ENCODE results near the gene ATF6B.
"Not testable (repeated sequence)": the region's sequence is repeated elsewhere in the genome, so short reads cannot be mapped to it uniquely, and the experiment has no call there.

Gene ATF6B

DNA sequence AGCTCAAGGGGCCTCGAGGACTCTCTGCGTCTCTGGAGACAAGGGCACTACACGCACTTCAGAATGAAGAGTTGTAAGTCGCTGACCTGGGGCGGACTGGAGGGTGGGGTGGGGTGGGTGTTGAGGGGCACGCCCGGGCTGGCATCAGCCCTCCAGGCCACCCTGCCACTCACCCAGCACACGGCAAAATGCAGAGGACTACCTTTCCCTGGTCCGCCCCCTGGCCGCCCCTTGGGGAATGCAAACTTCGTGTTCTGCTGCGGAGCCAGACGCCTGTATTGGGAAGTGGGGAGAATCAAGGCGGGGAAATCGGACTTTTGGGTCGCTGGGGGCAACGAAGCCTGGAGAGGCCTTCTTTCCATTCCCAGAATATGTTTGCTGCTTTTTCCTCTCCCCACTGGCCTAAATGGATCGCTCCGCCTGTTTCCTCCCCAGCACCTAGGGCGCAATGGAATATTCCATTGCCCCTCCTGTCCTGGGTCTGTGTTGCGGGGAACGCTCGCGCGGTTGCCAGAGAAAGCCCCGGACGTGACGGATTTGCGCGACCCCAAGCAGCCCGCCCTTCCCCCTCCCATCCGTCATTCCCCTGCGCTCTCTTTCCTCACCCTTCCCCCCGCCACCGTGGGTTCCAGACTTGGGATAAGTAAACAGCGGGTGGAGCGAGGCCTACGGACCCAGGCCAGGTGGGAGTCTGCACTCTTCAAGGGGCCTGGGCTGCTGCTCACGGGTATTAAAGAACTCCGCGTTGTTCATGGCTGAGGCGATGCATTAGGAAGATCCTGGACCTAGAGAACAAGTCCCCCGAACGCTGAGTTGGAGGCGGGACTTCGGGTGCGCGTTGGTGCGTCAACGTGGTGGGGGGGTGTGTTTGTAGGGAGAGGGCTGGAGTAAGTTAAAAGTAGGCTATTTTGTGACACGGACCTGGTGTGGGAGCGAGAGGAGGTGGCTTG lies 25.8 kb upstream of the ATF6B start, which contains the start of gene PPT2:
PPT2 (plus strand) TSS at position 578 of the 950 bp plus-strand sequence. CDS start 454 bp downstream, outside the sequence.
- peak; percentile 83 for DNase-seq

DNA sequence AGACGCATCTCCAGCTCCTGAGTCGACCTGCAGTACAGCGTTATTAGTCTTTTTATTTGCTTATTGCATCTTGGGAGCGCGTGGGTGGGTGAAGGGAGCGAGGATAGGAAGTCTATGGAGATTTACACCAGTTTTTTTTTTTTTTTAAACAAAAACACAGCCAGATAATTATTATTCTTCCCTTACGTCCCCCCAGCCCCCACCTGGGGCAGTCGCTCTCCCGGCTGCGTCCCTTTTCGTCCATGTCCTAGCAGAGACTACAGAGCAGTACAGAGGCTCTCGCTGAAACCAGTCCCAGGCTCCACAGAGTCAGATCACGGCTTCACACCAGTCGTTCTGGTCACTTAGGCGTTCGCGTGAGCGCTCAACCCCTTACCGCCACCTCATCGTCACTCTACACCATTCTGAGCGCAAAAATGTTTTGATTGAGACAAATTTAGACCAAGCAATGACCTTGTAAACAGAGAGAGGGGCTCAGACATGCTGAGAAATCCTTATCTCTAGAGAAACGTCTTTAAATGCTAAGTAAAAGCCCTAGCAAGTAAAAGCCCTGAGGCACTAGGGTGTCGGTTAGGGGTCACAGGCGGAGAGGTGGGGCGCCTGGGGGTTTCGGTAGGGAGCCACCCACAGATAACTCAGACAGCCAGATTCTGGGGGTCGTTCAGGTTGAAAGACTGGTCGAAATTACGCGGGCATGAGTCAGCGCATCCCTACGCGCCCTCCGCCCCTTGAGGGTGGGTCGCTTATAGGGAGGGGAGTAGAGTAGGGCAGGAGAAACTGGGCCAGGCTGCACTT lies 24.9 kb upstream of the ATF6B start:
- DNase-seq: no peak

DNA sequence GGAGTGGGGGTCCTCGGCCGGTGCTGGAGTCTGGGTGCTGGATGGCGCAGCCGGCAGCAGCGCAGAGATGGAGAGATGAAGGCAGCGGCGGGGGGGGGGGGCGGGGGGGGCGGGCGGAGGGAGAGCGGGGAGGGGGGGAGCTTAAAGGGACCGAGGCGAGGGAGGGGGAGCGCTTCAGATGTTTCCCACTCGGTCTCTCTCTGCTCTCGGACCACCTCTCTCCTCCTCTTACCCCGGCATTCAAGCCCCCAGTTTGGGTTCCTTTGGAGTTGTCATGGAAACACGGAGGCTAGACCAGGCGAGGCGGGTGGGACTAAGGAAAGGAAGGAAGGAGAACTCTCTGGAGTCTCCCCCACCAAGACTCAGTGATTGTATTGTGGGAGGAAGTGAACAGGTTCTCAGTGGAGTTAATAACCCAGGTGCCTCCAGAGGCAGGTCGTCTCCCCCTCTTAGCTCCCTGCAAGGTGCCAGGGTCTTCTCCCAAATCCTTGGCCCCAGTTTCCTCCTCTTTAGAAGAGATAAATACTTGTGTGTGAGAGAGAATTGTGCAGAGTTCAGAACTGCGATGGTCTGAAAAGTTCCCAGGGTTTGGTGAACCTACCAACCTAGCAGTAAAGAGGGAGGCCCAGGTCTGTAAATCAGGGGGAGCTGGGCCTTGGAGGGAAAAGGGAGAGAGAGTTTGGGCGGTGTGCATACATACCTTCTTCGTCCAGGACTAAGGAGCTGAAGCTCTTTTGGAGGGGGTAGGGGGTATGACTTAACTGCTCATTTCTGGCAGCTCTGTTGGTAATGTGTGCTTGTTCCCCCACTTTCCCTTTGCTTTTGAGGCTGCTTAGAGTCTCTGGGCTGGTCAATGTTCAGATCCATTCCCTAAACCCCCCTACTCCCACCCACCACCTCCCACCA lies 24.1 kb upstream of the ATF6B start, which contains the start of gene PRRT1:
PRRT1 (minus strand) TSS at position 77 of the 906 bp plus-strand sequence. CDS start 112 bp downstream, outside the sequence.
- no peak for DNase-seq

DNA sequence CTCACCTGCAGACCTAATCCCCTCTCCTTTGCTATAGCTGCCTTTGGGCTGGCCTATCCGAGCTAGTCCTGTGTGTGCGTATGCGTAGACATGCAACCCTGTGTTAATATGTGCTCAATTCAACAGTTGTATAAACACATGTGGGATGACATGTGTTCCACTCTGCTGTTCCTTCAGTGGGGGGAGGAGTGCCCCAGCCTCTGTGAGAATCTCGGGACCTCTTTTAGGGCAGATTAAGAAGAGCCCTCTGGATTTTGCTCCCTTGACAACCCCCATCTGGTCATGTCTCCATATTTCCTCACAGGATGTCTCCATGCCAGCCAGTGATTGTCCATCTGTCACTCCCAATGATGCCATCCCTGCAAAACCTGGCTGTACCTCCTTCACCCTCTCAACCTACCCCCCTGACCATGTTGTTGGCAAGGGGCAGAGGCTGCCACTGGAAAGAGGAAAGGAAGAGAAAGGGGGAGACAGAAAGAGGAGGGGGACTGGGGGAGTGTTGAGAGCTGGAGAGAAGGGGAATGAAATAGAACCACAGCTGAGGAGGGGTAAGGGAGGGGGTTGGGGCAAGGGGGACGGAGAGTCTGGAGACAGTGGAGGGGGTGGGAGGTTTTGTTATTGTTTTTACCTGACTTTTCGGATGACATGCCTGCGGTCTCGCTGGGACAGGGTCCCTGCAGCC lies 23.3 kb upstream of the ATF6B start:
- no peak for DNase-seq

DNA sequence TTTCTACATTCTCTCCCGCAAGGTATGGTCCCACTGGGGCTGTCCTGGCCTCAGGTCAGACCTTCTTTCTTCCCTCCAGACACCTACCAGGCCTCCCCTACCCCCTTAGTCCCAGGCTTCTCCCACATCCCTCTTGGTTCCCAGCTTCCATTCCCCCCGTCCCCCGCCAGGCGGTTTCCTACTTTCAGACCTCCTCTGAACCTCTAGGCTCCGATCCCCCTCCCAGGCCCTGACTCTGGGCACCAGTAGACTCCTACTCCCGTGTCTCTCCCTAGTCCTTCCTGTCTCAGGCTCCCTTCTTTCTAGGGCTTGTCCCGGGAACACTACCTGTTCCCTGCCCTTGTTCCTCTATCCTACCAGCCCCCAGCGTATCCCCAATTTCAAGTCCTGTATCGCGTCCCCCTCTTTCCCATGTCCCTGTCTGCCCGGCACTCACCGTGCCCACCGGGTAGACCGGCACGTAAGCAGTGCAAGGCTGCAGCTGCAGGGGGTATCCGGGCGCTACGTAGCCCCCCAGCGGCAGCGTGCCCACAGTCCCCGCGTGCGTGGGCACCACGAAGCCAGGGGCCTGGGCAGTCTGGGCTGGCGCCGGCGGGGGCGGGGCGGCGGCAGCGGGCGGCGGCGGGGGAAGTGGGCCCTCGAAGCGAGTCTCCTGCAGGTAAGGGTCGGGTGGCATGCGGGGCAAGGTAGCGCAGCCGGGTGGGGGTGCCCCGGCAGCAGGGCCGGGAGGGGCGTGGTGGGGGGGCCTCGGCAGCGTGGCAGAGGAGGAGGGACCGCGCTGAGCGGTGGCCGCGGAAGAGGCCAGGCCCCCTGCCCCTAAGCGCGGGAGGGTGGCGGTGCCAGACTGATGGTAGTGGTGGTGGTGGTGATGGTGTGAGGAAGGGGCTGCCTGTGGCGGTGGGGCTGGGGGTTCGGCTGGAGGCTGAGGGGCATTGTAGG lies 22.2 kb upstream of the ATF6B start:
- DNase-seq: no peak

DNA sequence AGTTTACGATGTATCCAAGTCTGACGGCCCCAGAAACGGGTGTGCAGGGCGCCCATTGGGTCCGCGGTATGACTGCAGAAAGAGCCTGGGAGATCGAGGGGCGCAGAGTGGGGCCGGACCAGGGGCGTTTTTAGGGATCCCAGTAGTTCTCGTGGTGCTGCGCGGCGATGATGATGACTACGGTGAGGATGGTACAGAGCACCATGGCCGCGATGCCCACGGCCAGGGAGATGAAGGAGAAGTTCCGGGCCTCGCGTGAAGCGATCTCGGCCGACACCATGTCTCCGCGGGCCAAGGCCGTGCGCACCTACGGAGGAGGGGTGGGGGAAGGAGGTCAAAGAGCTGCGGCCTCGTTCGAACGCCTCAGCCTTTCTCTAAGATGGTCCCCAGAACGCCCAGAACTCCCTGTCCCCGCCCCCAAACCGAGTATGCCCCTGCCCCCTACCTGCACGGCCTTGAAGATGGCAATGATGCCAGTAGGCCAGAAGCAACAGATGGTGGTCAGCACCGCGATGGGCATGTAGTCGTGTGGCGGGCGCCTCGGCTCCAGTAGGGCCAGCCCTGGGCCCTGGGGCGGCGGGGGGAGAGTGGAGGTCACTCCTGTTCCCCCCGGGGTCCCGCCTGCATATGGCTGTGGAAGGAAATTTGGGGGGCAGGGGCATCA lies 21.2 kb upstream of the ATF6B start:
- DNase-seq: no peak

DNA sequence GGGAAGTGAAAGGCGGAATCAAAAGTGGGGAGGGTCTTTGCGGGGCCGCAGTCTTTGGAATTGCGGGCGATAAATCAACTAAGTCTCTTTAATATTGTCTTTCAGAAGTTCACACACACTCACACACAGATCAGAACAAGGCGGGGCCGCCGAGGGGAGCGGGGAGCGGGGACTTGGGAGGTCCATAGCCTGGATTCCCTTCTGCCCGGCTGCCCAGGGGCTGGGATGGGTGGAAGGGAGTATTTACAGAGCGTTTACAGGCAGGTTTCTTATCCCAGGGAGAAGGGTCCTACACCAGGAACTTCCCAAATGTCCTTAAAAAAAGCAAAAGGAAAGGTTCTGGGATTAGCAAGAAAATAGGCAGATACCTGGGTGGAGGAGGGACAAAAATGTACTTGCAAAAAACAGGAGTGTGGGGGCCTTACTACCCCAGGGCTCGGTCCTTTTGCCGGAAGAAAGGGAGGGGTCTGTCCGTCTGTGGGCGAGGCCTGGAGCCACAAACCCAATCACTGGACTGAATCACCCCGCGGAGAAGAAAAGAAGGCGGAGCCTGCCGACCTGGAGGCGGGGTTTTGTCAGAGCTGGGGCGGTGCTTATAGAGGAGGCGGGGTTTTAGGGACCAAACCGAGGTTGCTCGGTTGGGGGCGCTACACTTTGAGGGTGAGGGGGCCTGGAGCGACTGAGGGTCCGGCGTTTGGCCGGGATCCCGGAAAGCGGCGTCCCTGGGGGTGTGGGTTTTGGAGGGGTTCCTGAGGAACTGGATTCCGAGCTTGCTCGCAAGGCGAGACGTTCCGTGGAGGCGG lies 20.4 kb upstream of the ATF6B start:
- peak; percentile 76 for DNase-seq

DNA sequence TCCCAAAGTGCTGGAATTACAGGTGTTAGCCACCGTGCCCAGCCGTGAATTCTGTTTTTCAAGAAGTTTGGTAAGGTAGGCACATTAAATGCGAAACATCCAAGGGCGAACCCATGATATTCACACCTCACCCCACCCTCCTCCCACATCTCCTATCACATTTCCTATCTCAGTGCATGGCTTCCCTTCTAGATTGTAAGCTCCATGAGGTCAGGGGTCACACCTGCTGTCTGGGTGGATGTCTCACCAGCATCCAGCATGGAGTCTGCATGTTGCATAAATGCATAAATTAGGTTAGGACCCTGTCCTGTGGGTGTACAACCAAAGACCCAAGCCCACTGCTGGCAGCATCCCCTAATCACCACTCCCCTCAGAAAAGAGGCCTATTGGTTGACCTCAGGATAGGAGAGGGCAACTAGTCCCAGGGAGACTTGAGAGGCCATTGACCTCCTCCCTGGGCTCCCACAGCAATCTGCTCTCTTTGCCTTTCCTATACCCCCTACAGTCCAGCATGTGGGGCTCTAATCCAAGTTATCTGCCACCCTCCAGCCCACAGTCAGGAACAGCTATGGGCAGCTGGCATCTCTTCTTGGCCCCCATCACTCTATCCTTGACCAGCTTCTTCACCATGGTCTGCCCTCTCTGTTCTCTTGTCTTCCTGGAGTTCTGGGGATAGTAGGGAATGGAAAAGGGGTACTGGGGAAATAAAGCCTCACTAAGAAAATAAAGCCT lies 19.5 kb upstream of the ATF6B start:
- no peak for DNase-seq

DNA sequence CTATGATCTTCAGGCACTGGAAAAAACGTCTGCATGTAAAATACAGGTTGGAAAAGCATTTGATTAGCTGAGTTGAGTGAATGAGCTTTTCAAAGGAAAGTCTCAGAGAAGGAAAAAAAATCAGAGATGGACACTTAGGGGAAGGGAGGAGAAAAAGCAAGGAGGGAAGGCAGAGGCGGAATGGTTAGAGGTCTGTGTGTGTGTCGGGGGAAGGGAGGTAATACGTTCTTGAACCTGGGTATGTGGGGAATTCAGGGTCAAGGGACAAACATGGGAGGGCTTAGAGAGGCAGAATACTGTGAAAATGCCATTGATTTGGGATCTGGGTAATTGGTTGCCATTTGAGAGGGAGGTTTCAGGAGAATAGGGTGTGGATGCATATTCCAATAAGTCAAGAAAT lies 18.6 kb upstream of the ATF6B start:
- no peak for DNase-seq

DNA sequence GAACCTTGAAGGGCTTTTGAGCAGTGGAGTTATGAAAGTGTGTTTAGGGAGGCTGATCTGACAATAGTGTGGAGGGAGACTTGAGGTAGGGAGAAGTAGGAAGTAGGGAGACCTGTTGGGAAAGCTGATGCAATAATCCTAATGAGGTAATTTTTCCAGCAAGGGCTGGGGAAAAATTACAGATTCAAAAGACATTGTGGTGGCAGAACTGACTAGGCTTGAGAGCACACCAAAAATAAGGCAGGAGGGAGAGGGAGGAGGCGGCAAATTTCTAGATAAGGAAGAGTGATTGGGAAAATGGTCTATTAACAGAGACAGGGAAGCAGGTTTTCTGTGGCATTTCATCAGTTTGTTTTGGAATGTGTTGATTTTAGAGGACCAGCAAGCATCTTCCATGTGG lies 18.2 kb upstream of the ATF6B start:
- DNase-seq: no peak

DNA sequence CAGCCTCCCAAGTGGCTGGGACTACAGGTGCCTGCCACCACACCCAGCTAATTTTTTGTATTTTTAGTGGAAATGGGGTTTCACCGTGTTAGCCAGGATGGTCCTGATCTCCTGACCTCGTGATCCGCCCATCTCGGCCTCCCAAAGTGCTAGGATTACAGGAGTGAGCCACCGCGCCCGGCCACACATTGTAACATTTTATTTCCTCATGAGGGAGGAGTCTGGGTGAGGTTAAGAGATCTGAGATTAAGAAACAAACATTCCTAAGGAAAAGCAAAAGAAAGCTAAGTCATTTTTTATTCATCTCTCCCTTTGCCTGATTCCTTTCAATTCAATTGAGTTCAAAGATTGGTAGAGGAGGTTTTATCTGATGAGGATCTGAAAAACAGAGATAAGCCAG lies 16.2 kb upstream of the ATF6B start:
- DNase-seq: not testable (repeated sequence)

DNA sequence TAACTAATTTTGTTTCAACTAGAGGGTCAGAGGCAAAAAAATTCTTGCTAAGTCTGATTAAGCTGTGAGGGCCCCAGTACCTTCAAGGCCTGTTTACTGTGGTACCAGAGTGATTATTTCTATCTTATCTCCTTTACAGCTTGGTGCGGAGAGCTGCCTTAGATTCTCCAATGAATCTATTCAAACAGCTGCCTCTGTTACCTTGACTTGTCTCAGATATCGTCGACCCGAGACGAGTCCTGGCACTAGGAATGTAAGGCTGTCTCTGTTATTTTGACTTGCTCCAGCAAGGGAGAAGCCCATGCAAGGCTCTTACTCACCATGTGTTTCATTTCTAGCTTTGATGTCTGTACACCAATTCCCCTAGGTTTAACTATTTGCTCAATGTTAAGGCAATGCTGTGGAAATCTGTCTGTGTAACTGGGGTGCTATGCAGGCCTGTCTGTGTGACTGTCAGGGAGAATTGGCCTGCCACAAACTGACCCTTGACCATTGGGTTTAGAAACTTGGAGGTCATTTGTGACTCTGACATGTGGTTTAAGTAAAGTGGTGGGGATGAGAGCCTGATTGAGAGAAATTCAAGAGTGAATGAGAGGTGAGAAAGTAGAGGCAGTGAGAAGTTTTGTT lies 12.5 kb upstream of the ATF6B start:
- DNase-seq: no peak

DNA sequence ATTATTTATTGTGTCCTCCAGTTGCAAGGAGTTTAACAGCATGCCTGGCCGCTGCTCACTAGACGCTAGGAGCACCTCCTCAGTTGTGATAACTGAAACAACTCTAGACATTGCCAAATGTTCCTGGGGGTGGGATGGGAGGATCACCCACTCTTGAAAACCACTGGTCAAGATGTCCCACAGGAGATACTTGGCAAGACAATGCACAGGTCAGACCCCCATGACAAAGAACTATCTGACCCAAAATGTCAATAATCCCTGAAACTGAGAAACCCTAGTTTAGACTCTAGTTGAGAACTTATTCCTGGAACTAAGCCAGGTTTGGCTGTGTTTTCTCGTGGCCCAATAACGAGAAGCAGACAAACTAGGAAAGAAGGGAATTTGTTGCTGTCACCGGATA lies 11.5 kb upstream of the ATF6B start:
- DNase-seq: no peak

DNA sequence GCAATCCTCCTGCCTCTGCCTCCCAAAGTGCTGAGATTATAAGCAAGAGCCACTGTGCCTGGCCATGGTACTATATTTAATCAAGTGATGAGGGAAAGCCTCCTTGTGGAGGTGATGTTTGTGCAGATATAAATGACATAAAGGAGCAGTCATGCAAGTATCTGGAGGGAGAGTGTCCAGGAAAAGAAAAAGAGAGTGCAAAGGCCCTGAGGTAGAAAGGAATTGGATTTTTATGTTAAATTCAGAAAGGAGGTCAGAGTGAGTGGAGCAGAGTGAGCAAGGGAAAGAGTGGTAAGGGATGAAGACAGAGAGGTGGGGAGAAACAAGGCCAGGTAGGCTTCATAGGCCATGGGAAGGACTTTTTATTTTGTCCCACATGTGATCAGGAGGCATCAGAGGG lies 9.4 kb upstream of the ATF6B start:
- no peak for DNase-seq

DNA sequence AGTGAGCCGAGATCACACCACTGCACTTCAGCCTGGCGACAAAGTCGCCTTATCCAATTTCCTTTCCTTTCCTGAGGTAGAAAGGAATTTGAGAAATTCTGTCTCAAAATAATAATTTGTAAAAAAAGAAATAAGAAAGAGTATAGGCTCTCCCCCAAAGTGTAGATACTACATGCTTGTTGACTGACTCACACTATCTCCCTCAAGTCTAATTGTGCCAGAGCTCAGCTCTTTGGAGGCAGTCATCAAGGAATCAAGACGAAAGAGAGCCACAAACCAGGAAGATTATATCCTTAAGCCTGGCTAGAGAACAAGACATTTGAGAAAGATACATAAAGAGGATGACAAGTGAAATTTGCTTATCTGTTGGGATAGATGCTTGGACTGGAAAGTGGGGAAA lies 5.7 kb upstream of the ATF6B start:
- no peak for DNase-seq

DNA sequence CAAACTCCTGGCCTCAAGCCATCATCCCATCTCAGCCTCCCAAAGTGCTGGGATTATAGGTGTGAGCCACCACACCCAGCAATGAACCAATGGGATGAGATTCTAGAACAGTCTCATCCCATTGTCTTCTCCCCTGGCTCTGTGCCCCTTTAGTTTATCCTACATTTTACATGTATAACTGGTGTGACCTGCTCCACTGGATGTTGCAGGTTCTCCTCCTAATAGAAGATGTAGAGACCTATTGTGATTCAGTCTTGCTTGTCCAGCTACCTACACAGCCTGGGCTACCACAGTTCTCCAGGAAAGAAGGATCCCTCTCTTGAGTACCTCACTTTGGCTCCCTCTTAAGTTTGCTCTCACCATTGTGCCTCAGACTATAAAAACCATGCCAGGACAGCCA lies 4.1 kb upstream of the ATF6B start:
- no peak for DNase-seq

DNA sequence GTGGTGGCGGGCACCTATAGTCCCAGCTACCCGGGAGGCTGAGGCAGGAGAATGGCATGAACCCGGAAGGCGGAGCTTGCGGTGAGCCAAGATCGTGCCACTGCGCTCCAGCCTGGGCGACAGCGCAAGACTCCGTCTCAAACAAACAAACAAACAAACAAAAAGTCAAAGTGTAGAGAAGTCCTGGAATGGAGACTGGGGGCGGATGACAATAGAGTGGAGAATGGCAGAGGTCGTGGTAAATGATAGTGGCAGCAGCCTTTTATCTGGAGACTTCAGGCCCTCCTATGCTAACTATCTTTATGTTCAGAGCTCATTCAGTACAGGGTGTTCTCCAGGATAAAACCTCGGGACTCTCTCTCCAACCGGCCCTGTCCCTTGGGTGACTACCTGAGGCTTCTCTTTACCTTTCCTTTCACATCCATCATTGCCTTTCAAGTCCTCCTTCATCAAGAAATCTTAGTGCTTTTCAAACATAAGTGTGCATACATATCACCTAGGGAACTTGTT lies 3.4 kb upstream of the ATF6B start:
- no peak for DNase-seq
